IPS-18c (cell line): Measurements from ENCODE around the gene NRBF2.
"Not testable (repeated sequence)": the region's sequence is repeated elsewhere in the genome, so short reads cannot be mapped to it uniquely, and the experiment has no call there.

Source experiments
- H3K4me3 ChIP-seq: 2 replicates; pipeline ENCODE4 v1.7.0; 2013; ENCODE audit warnings: low read depth, mild to moderate bottlenecking, low read length, moderate library complexity; ENCODE audit not compliant: insufficient read depth
- H3K9me3 ChIP-seq: one replicate; pipeline ENCODE4 v1.6.1; 2013; ENCODE audit warnings: mild to moderate bottlenecking, low read length, moderate library complexity; ENCODE audit not compliant: control insufficient read depth, insufficient read depth

NRBF2 gene

GRCh38 chr10:63150745-63151144 is 17.6 kb downstream of the NRBF2 start:
- no peaks in the 10 kb centered on the region for H3K9me3 ChIP-seq
- H3K4me3 ChIP-seq: no peak overlapping the region

DNA sequence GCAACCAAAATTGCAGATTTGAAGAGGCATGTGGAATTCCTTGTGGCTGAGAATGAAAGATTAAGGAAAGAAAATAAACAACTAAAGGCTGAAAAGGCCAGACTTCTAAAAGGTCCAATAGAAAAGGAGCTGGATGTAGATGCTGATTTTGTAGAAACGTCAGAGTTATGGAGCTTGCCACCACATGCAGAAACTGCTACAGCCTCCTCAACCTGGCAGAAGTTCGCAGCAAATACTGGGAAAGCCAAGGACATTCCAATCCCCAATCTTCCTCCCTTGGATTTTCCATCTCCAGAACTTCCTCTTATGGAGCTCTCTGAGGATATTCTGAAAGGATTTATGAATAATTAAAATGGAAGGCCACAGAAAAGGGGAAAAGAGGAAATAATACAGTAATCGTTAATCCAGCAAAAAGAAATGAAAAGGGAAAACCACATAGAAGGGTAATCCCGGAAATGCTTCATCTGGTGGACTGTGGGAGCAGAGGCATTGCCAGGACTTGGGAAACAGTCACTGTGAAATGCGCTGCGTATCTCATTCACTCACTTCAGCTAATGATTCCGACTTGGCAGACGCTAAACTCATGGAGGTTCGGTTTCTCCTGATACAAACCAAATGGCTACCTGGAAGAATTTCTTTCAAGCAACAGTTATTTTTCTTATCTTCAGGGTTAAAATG is 20.9 kb downstream of the NRBF2 start:
- H3K9me3 ChIP-seq, H3K4me3 ChIP-seq: not testable (repeated sequence)

- H3K9me3 ChIP-seq: no peaks in the 10 kb centered on the region
- no peak overlapping the region for H3K4me3 ChIP-seq
Observed at GRCh38 chr10:63154546-63155387, 21.6 kb downstream of the NRBF2 start.

DNA sequence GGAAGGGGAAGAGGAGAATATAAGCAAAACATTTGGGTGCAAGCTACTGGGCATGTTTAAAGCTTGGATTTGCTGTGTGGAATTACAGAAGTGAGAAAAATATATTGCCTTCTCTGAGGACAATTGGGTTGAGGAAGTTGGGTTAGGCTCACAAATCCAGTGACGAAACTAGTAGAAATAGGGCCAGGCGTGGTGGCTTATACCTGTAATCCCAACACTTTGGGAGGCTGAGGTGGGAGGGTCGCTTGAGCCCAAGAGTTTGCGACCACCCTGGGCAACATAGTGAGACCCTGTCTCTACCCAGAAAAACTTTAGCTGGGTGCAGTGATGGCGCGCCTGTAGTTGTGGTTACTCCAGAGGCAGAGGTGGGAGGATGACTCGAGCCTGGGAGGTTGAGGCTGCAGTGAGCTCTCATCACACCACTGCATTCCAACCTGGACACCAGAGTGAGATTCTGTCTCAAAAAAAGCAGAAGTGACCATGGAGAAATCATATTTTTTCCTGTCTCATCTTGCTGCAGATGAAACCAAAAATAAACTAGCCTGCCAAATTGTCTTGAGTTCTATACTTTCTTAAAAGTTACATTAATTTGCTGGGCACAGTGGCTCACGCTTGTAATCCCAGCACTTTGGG is 22.4 kb downstream of the NRBF2 start:
- Histone ChIP-seq H3K9me3 (no peaks in the 10 kb centered on the region), H3K4me3 (no peak overlapping the region)

DNA sequence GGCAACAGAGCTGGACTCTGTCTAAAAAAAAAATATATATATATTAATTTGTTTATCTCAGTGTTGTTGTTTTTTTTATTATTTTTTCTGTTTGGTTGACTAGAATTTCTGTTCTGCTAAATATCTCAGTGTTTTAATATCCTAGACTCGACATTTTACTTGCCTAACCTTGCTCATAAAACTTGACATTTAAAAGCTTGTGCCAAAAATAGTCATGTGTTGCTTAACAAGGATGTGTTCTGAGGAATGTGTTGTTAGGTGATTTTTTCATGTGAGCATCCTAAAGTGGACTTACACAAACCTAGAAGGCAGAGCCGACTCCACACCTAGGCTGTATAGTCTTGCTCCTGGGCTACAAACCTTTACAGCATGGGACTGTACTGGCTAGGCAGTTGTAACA is 23.1 kb downstream of the NRBF2 start:
- no peak overlapping the region for H3K4me3 ChIP-seq
- H3K9me3 ChIP-seq: no peaks in the 10 kb centered on the region

DNA sequence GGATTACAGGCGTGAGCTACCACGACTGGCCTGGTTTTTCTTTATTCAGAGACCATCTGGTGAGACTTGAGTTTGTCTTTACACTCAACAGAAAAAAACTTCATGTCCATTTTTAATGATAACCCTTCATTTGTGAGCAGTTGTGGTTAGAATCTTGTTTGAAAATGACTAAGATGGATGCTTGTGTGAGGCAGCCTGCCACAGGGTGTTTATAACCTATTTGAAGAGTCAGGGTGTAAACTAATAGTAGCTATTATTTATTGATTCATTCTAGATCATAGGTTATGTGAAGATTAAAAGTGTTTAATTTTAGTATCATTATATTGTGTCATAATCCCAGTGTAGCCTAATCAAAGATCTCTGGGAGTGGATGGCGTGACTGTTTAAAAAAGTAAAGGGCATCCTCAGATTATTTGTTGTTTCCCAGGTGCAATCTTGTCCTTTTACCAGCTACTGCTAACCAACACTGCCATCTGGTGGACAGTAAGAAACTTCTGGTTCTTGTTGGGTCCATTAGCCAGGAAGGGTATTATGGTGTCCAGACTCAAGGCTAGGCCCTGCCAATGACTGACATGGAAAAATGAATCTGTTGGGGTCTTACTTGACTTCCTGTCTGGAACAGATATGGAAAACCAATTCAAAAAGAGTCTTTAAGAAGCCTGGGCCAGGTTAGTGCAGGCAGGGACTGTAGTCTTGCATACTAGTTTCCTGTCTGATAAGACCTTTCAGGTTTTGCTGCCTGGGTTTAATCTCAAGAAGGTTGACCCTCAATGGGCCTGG is 24.9 kb downstream of the NRBF2 start:
- H3K9me3 ChIP-seq: no peaks in the 10 kb centered on the region
- no peak overlapping the region for H3K4me3 ChIP-seq

DNA sequence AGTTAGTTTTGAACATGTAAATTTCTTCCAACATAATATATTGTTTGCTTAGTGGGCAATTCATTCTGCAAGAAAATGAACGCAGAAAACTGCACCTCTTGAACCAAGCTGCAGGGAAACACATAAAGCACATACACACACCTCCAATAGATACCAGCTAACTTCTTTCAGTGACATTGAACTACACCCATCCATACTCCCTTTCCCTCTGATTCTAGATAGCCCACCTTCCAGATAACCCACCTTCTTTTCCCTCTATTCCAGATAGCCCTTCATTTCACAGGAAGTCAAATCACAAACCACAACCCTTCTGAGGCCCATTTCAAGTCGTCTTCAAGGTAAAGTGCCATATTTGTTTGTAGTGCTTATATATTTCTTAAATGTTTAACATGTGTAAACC is 28.5 kb downstream of the NRBF2 start:
- Histone ChIP-seq H3K4me3 (no peak overlapping the region), H3K9me3 (no peaks in the 10 kb centered on the region)

DNA sequence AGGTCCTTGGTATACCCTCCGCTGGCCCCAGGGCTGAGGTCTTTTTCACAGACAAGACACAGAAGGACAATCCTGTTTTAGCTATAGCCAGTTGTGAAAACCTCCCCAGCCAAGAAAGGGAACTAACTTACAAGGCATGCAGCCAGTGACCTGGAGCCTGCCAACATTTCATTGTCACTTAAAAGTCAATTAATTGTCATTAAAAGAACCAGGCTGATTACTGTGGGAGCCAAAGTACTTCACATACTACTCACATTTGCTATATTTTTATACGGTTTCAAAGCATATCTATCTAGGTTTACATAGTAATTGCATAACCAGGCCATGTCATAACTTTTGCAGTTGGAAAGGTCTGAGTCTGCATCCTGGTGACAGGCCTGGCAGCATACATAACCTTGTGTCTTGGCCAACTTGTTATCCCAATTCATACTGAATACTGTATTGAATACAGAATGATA is 31.1 kb downstream of the NRBF2 start:
- Histone ChIP-seq H3K4me3 (no peak overlapping the region), H3K9me3 (no peaks in the 10 kb centered on the region)

DNA sequence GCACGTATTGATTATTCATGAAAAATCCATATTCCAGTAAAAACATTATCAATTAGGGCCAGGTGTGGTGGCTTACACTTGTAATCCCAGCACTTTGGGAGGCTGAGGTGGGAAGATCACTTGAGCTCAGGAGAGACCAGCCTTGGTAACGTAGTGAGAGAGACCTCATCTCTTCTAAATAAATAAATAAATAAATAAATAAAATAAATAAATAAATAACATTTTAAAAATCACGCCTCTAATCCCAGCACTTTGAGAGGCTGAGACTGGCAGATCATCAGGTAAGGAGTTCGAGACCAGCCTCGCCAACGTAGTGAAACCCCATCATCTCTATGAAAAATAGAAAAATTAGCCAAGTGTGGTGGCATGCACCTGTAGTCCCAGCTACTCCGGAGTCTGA is 32.1 kb downstream of the NRBF2 start:
- H3K4me3 ChIP-seq: no peak overlapping the region
- H3K9me3 ChIP-seq: no peaks in the 10 kb centered on the region

DNA sequence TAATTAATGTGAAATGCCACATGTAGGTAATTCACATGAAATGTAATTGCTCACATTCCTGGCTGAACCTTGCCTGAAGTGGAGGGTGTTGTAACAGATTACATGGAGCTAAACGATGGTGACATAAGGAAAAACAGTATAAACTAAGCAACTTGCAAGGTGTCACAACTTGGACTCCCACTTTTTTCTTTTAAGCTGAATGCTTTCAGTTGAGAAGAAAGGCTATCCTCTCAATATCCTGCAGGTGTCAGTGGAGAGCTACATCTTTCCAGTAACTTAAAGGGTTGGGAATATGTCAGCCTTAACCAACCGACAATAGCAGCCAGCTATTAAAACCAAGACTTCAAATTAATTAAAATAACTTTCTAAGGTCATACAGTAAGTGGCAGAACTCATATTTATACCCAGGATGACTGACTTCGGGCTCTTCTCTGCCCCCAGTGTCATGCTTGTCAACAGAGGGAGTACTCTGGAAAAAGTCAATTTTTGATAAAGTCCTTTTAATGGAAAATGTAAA is 33.7 kb downstream of the NRBF2 start:
- H3K4me3 ChIP-seq: no peak overlapping the region
- no peaks in the 10 kb centered on the region for H3K9me3 ChIP-seq

- no peak overlapping the region for H3K4me3 ChIP-seq
- no peaks in the 10 kb centered on the region for H3K9me3 ChIP-seq
Observed at GRCh38 chr10:63168821-63169462, 35.8 kb downstream of the NRBF2 start.

DNA sequence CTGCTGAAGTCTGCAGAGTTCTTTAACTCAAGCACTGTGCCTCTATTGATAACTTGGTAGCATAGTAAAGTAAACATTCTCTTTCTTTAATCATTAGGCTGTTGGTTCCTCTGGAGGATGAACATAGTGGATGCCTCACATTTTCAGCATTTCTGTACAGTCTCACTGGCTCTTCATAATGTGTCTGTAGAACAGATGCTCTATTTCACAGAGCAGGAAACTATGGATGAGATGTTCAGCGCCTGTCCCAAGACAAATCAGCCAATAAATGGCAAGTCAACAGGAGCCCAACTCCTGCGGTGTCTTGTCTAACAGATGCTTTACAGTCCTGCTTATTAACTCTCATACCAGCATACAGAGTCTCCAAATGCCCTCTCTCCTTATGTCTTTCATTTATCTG is 36.5 kb downstream of the NRBF2 start:
- no peaks in the 10 kb centered on the region for H3K9me3 ChIP-seq
- no peak overlapping the region for H3K4me3 ChIP-seq

DNA sequence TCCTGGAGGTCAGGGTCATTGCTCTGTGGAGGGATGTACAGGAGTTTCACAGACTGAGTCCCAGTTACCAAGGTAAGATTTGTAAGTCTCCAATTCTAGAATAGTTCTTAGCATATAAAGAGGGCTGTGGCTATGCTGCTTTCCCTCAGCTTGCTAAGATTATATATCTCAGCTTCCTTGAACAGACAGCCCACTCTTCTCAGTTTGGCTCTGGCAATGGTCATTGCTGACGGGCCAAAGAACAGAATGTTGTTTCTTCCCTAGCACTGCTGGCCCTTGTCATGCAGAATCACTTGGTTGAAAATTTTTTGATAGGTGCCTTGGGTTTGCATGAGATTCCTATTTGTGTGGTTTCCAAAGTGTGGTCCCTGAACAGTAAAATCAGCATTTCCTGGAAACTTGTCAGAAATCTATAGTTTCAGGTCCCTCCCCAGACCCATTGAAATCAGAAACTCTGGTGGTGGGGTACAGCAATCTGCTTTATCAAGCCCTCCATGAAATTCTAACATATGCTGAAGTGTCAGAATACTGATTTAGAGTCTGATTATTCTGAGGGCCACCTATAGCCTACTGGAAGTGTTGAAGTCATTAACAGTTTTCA is 38.2 kb downstream of the NRBF2 start:
- H3K4me3 ChIP-seq: no peak overlapping the region
- H3K9me3 ChIP-seq: no peaks in the 10 kb centered on the region

DNA sequence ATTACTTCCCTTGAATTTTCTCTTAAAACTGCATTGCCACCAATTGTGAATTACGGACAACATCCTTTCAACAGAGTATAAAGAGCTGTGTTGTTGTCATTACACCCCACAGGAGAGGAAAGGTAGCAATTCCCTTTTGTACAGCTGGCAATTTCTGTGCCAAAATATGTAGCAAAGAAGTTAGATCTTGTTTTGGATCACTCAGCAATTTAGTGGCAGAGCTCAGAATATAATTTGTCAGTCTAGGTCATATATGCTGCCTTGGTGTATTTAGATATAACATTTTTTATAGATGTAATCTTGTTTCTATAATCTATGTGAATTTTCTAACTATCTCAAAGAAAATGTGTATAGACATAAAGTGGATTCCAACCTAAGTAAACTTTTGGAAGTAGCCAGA is 38.8 kb downstream of the NRBF2 start:
- H3K9me3 ChIP-seq: no peaks in the 10 kb centered on the region

GRCh38 chr10:63173468-63174232 is 40.5 kb downstream of the NRBF2 start:
- Histone ChIP-seq H3K4me3 (no peak overlapping the region), H3K9me3 (no peaks in the 10 kb centered on the region)

More for the DNA sequence above, 38.8 kb downstream of the NRBF2 start:
- H3K4me3 ChIP-seq: no peak overlapping the region

DNA sequence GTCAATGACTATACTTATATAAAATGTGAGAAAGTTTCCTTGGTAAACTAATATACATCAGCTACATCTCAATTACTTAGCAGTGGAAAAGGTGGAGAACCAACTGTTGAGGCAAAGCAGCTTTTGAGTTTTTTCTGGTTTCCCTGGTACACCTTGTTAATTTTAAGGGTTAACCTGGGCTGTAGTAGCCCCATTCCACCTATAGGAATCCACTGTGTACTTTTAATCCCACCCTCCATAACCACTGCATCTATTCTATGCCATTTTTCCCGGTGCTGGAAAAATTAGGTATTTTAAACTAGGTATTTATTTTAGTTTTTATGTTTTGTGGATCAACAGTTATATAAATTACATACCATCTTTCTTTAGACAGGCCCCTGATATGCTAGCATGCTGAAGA is 42.4 kb downstream of the NRBF2 start:
- H3K9me3 ChIP-seq: no peaks in the 10 kb centered on the region
- H3K4me3 ChIP-seq: no peak overlapping the region
